H1 (cell line): ENCODE measurements around the gene TAC4. TPM values are rescaled to one million over a fixed set of nuclear protein-coding genes. Genes with fewer than 3 reads are reported as not detected.
A peak's percentile ranks its signal among the peaks of the same experiment; 100 is the strongest.

Source experiments
- BACH1 ChIP-seq: IDR thresholded peaks from 2 replicates; pipeline ENCODE4 v1.6.1; 2012; ENCODE audit warnings: low read length, improper control_type of control experiment
- BRCA1 ChIP-seq: IDR thresholded peaks from 2 replicates; pipeline ENCODE4 v1.6.1; 2012; ENCODE audit warnings: low read depth, low read length, improper control_type of control experiment
- CTBP2 ChIP-seq: IDR thresholded peaks from 2 replicates; pipeline ENCODE4 v1.7.0; 2011; ENCODE audit warnings: borderline replicate concordance, mild to moderate bottlenecking, moderate library complexity, mixed read lengths, low read length; ENCODE audit not compliant: insufficient read depth, insufficient read length
- EP300 ChIP-seq, 2 experiments: IDR thresholded peaks; 1 replicate in 1 of 2; 2 replicates in 1 of 2; pipeline ENCODE4 v1.6.1; 2011 to 2012; ENCODE audit warnings: low read depth in 2 of 2, low read length in 2 of 2, mild to moderate bottlenecking in 2 of 2, borderline replicate concordance in 1 of 2, inconsistent platforms in 1 of 2, moderate library complexity in 1 of 2
- EZH2 ChIP-seq: fragments of 200-600 bp; sonication (generic); IDR thresholded peaks from 2 replicates; pipeline ENCODE4 v1.7.1; 2012; ENCODE audit warnings: low read depth, mild to moderate bottlenecking, moderate library complexity, low read length, inconsistent platforms; ENCODE audit not compliant: severe bottlenecking
- FOSL1 ChIP-seq: IDR thresholded peaks from 2 replicates; pipeline ENCODE4 v1.6.1; 2011; ENCODE audit warnings: mild to moderate bottlenecking, low read depth, low read length, moderate library complexity; ENCODE audit not compliant: insufficient read depth
- HDAC2 ChIP-seq, 2 experiments: fragments of 300-600 bp in 1 of 2; sonication (generic) in 1 of 2; IDR thresholded peaks; 2 replicates each; pipeline ENCODE4 v1.6.1; 2011 to 2012; ENCODE audit warnings: low read depth in 2 of 2, low read length in 2 of 2, mild to moderate bottlenecking in 2 of 2, moderate library complexity in 2 of 2, borderline replicate concordance in 1 of 2, inconsistent platforms in 1 of 2
- JUN ChIP-seq: IDR thresholded peaks from 2 replicates; pipeline ENCODE4 v1.6.1; 2011; ENCODE audit warnings: low read depth, mild to moderate bottlenecking, improper control_type of control experiment, low read length
- JUND ChIP-seq: IDR thresholded peaks from 2 replicates; pipeline ENCODE4 v1.6.1; 2011; ENCODE audit warnings: mild to moderate bottlenecking, improper control_type of control experiment, low read length
- KDM1A ChIP-seq: fragments of 200-600, 300-600 bp; sonication (generic); IDR thresholded peaks from 2 replicates; pipeline ENCODE4 v1.7.1; 2016; ENCODE audit warnings: mild to moderate bottlenecking, low read length, borderline replicate concordance
- NRF1 ChIP-seq: IDR thresholded peaks from 2 replicates; pipeline ENCODE4 v1.6.1; 2011; ENCODE audit warnings: mild to moderate bottlenecking, low read depth, low read length, improper control_type of control experiment
- POLR2AphosphoS5 ChIP-seq: IDR thresholded peaks from 2 replicates; pipeline ENCODE4 v1.6.1; 2011; ENCODE audit warnings: low read depth, low read length
- RBBP5 ChIP-seq: IDR thresholded peaks from 2 replicates; pipeline ENCODE4 v1.7.1; 2012; ENCODE audit warnings: low read depth, mild to moderate bottlenecking, inconsistent platforms, low read length, moderate library complexity, borderline replicate concordance
- RFX5 ChIP-seq: IDR thresholded peaks from 2 replicates; pipeline ENCODE4 v1.6.1; 2011; ENCODE audit warnings: low read depth, low read length, improper control_type of control experiment, borderline replicate concordance
- SIN3A ChIP-seq, 2 experiments: IDR thresholded peaks in 1 of 2; conservative IDR thresholded peaks in 1 of 2; 2 replicates each; pipeline ENCODE4 v1.6.1; 2011 to 2012; ENCODE audit warnings: low read length in 2 of 2, improper control_type of control experiment in 1 of 2, low read depth in 1 of 2, mild to moderate bottlenecking in 1 of 2
- SIRT6 ChIP-seq: IDR thresholded peaks from one replicate; pipeline ENCODE4 v1.7.1; 2012; ENCODE audit warnings: low read length, inconsistent platforms
- SUZ12 ChIP-seq: fragments of 200-600 bp; sonication (generic); IDR thresholded peaks from 2 replicates; pipeline ENCODE4 v1.6.1; 2012; ENCODE audit warnings: mild to moderate bottlenecking, inconsistent platforms, low read length, moderate library complexity, mixed read lengths
- TAF7 ChIP-seq: optimal IDR thresholded peaks from 2 replicates; pipeline ENCODE3; 2011; ENCODE audit warnings: low read depth, mild to moderate bottlenecking, inconsistent platforms, low read length, moderate library complexity, borderline replicate concordance
- TEAD4 ChIP-seq: IDR thresholded peaks from 2 replicates; pipeline ENCODE4 v1.6.1; 2012; ENCODE audit warnings: low read depth, low read length, inconsistent platforms, mixed read lengths
- polyA plus RNA-seq, 7 experiments: library from polyadenylated mRNA; depleted of rRNA in 3 of 7; stranded (reverse) in 5 of 7; unstranded in 2 of 7; fragments of >200 nt in 5 of 7; fragments of 200-250 nt in 2 of 7; gene quantifications; 1 replicate in 5 of 7; 2 replicates in 1 of 7; 4 replicates in 1 of 7; pipeline versions ENCODE4 v1.2.1 to v1.2.3, GENCODE V29; 2011 to 2013; ENCODE audit warnings: missing spikeins in 2 of 7, mixed read lengths in 2 of 7
- total RNA-seq: library from RNA; stranded (reverse); fragmentation: NEBNext Ultra II Directional; extraction: Animal tissue kit (Norgen Biotek cat#: 25700); gene quantifications from 2 replicates; pipeline ENCODE4 v1.2.1, GENCODE V29; 2021
- TF ChIP-seq, protein P1 (sequence below): IDR thresholded peaks from 2 replicates; pipeline ENCODE4 v1.6.1; 2012; ENCODE audit warnings: inconsistent platforms

The TAC4 gene
- total and polyA plus RNA-seq, 2 of the 8 experiments (the other 6 are each of a cell fraction or from before 2014, with no cell fraction given), result 0.15 TPM; not detected in 1

DNA sequence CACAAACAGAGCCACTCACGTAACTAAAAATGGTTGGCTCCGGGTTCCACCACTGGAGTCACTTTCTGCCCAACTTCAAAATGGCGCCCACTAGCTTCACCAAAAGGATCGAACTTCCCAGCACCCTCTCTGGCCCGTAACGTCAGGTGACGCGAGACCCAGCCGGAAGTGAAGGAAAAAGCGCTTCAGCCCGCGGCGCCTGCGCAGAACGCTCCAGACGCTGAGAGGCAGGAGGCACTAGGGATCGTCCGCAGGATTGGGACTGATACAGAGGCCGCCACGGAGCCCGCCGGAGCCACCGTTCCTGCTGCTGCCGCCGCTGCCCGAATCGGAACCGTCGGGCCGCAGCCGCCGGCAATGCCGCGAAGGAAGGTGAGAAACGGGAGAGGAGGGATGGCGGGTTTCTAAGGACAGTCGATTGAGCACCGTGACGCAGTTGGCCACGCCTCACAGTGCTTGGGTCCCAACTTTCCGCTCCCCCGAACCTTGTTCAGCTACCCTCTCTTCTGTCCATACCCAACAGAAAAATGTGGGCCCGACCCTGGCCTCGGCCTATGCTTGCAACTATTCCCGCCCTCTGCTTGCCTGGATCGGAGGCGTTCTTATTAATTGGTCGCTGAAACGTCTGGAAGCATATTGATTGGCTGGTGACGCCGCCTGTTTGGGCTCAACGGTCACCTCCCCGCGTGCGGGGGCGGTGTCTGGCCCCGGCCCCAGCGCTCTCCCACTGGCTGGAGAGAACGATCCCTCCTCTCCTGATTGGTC lies 59.2 kb downstream of the TAC4 start, which contains the start of gene KAT7 (continued):
- TF ChIP-seq BACH1 (peak; percentile 67; the same call in 1 of the 2 replicates), POLR2AphosphoS5 (peak; percentile 98), EZH2 (no peak), BRCA1 (no peak; the same call in 1 of the 2 replicates), HDAC2 (IDR thresholded peaks at IDR 0.05; ENCODE audit: borderline replicate concordance in 1 of 2, low read depth in 2 of 2, low read length in 2 of 2) (no peak; a peak in 2 of 4 replicates), NRF1 (peak; percentile 64), SIN3A (conservative IDR thresholded peaks at IDR 0.05 in 1 of 2, IDR thresholded peaks at IDR 0.05 in 1 of 2; ENCODE audit: low read depth in 1 of 2, low read length in 2 of 2) (peak in 1 of 2 experiments; percentile 88; a peak in 2 of 4 replicates), JUND (no peak), JUN (no peak), RBBP5 (0 out of 2 replicates have a peak, but pooled peaks have one; percentile 62), SUZ12 (no peak), RFX5 (no peak), TAF7 (peak; percentile 77), SIRT6 (no peak), TEAD4 (0 out of 2 replicates have a peak, but pooled peaks have one; percentile 8), EP300 (IDR thresholded peaks at IDR 0.05; ENCODE audit: borderline replicate concordance in 1 of 2, low read depth in 2 of 2, low read length in 2 of 2) (no peak), CTBP2 (no peak), FOSL1 (no peak), KDM1A (no peak)
- TF ChIP-seq, protein P1, sequence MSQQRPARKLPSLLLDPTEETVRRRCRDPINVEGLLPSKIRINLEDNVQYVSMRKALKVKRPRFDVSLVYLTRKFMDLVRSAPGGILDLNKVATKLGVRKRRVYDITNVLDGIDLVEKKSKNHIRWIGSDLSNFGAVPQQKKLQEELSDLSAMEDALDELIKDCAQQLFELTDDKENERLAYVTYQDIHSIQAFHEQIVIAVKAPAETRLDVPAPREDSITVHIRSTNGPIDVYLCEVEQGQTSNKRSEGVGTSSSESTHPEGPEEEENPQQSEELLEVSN, result 0 out of 2 replicates have a peak, but pooled peaks have one; percentile 17
